PFSK-1 (cell line): Measurements from ENCODE around the gene TOLLIP.

Source experiments
- FOXP2 ChIP-seq: optimal IDR thresholded peaks from 2 replicates; pipeline ENCODE3; 2011; ENCODE audit warnings: borderline replicate concordance, control low read depth, inconsistent platforms; ENCODE audit not compliant: insufficient read depth; ENCODE audit errors: extremely low read length, extremely low read depth
- POLR2AphosphoS5 ChIP-seq: IDR thresholded peaks from 2 replicates; pipeline ENCODE4 v1.6.1; 2012; ENCODE audit warnings: low read depth, mild to moderate bottlenecking, control low read depth, low read length, moderate library complexity
- REST ChIP-seq, 2 experiments: IDR thresholded peaks; 2 replicates each; pipeline versions ENCODE4 v1.6.1 to v1.8.0; 2011 to 2012; ENCODE audit warnings: low read depth in 2 of 2, low read length in 2 of 2, control low read depth in 1 of 2, inconsistent platforms in 1 of 2, mild to moderate bottlenecking in 1 of 2, moderate library complexity in 1 of 2; ENCODE audit not compliant: insufficient read depth in 1 of 2
- SIN3A ChIP-seq: IDR thresholded peaks from 2 replicates; pipeline ENCODE4 v1.6.1; 2012; ENCODE audit warnings: mild to moderate bottlenecking, low read length, moderate library complexity, borderline replicate concordance; ENCODE audit not compliant: insufficient read depth
- TAF1 ChIP-seq: IDR thresholded peaks from 2 replicates; pipeline ENCODE4 v1.6.1; 2012; ENCODE audit warnings: low read length, control low read depth, borderline replicate concordance; ENCODE audit not compliant: insufficient read depth

The TOLLIP gene

GRCh38 chr11:1280116-1281035 is 29.1 kb downstream of the TOLLIP start:
- no peak for TF ChIP-seq POLR2AphosphoS5
- no peak for TF ChIP-seq TAF1
- TF ChIP-seq SIN3A = no peak
- TF ChIP-seq REST (IDR thresholded peaks at IDR 0.05; ENCODE audit: insufficient read depth in 1 of 2, low read depth in 2 of 2, low read length in 2 of 2) = no peak

GRCh38 chr11:1279674-1280055 is 29.8 kb downstream of the TOLLIP start:
- no peak for TF ChIP-seq FOXP2
- TF ChIP-seq REST (IDR thresholded peaks at IDR 0.05; ENCODE audit: insufficient read depth in 1 of 2, low read depth in 2 of 2, low read length in 2 of 2) = no peak
- no peak for TF ChIP-seq TAF1
- TF ChIP-seq SIN3A = no peak
- no peak for TF ChIP-seq POLR2AphosphoS5

- TF ChIP-seq TAF1 (no peak), REST (IDR thresholded peaks at IDR 0.05; ENCODE audit: insufficient read depth in 1 of 2, low read depth in 2 of 2, low read length in 2 of 2) (no peak), SIN3A (no peak), POLR2AphosphoS5 (no peak), FOXP2 (no peak)
Measured at GRCh38 chr11:1278766-1279673, 30.4 kb downstream of the TOLLIP start.

- TF ChIP-seq TAF1 = no peak
- TF ChIP-seq REST (IDR thresholded peaks at IDR 0.05; ENCODE audit: insufficient read depth in 1 of 2, low read depth in 2 of 2, low read length in 2 of 2) = no peak
- no peak for TF ChIP-seq FOXP2
- no peak for TF ChIP-seq POLR2AphosphoS5
- no peak for TF ChIP-seq SIN3A
Measured at GRCh38 chr11:1277936-1278512, 31.4 kb downstream of the TOLLIP start.
